HG03354 (cell line): ENCODE data around the gene PLEKHA6.
"Not testable (repeated sequence)": the region's sequence is repeated elsewhere in the genome, so short reads cannot be mapped to it uniquely, and the experiment has no call there.

Experiments used
- ATAC-seq: cut with Tn5 transposase; IDR thresholded peaks from one replicate; pipeline ENCODE4 v1.9.1; 2021; ENCODE audit warnings: mild to moderate bottlenecking; ENCODE audit not compliant: unreplicated experiment, poor library complexity, severe bottlenecking

PLEKHA6 gene

DNA sequence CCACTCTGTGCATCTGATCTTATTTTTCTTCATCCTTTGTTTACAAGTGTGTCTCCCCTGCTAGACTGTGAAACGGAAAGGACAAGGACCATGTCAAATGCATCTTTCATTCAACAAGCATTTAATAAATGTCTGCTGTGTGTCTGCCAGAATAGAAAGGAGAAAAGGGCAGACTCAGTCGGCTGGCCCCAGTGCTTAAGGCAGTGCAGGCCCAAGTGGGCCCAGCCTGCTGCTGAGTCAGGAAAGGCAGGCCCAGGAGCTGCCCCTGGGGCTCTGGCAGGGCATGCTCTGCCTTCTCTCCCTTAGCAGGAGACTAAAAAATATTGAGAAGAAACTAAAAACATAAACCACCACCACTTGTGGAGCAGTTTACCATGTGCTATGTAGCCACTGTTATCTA, 38.1 kb downstream of the PLEKHA6 start:
- ATAC-seq = no peak

DNA sequence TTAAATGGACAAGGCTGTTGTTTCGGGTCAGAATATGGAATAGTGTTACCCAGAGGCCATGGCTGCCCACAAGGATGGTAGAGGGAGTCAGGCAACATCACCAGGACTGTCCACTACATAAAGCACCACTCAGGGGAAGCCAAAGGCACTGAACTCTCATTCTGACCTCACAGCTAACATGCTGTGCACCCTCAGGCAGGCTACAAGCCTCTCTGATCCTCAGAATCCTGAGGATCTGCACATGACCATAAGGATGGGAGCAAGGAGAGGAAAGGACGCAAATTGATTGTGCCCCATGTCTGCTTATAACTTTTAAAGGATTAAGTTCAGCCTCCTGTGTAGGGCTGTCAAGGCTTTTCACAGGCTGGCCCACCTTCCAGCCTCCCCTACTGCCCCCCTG, 38.7 kb downstream of the PLEKHA6 start:
- ATAC-seq = no peak

DNA sequence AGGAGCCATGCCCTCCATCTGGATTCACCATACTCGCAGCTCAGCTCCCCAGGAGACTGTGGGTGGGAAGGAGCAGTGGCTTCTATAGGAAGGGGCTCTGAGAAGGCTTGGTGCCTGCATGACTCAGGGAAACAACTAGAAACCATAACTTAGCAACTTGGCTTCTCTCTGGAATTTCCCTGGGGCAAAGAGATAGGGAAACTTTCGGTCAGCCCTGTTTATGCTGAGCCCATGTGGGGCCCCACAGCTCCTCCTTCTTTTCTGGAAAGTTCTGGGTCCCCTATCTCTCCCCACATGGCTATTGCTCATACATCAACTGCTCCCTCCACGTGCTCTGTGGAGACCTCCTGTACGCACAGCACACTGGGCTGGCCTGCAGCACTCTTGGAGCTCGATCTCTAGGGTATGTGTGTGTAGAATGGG, 39.3 kb downstream of the PLEKHA6 start:
- no peak for ATAC-seq

DNA sequence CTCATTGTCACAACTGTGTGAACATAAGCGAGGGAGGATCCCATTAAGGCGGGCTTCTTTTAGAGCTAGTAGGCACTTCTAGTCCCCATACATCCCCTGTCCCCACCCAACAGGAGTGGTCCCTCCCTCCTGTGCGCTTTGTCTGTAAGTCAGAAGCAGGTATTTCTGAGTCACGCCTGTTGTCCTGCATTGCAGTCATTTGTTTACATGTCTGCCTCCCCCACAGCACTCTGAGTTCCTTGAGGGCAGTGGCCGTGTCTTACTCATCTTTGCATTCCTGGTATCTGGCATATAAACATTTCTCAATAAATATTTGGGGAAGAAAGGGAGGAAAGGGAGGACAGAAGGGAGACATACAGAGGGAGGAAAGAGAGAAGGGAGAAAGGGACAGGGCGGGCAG, 40.3 kb downstream of the PLEKHA6 start:
- no peak for ATAC-seq

DNA sequence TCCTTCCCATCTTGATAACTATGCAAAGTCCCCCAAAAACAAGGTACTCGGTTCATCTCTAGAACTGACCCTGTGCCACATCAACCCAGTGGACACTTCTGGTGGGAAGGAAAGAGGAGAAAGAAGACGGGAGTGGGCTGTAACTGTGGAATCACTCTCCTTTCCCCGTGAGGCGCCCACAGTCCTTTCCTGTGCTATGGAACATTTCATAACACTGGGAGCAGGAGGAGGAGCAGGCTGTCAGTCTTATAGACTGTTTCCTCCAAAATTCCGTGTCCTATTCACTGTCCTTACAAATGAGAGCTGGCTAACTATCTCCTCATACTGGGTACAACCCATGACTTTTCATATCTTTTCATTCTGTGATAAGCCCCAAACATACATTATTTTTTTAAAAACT, 40.7 kb downstream of the PLEKHA6 start:
- ATAC-seq = no peak

DNA sequence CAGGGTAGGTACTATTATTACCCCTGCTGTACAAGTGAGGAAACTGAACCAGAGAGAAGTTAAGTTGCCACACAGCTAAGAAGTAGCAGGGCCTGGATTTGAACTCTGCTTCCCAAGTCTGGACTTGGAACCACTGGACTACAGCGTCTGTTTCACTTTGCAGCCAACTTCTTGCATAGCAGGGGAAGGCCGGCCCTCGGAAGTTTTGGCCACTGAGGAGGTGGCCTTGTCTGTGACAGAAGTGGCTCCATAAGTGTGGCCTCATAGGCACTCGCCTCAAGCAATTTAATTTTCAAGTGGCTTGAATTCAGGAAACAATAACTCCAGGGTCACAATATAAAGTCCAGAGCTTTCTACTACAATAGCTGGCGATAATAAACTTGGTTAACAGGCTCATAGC, 41.4 kb downstream of the PLEKHA6 start:
- no peak for ATAC-seq

DNA sequence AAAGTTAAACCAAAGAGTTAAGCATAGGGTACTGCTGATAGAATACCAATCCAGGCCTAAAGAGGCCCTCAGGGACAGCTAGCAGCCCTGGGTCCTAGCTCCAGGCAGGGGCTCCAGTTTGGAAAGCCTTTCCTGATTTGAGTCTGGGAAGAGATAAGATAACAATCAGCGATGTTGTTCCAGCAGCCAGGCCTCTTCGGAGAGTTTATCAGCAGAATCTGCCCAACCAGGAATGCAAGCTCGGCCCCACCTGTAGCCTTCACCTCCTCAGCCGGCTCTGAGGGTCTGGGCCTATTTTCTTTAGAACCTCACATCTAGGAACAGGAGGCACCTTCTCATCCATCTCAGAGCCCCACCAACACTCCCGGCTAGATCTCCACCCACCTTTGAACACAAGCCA, 42.6 kb downstream of the PLEKHA6 start:
- no peak for ATAC-seq

DNA sequence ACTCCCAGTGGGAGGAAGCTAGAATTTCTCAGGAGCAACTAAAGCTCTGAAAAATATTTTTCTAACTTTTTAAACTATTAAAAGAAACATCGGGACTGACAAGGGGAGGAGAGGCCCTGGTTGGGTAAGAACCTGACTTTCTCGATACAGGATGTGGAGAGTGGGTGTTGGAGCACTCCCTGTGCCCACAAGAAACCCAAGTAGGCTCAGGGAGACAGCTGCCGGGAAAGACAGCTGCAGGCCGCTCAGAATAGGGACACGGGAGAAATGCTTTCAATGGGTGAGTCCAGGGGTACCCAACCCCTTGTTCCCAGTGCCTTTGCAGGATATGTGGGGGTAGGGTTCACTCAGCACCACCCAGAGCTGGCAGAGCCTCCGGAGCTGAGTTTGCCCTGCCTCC, 43.6 kb downstream of the PLEKHA6 start:
- ATAC-seq = no peak

DNA sequence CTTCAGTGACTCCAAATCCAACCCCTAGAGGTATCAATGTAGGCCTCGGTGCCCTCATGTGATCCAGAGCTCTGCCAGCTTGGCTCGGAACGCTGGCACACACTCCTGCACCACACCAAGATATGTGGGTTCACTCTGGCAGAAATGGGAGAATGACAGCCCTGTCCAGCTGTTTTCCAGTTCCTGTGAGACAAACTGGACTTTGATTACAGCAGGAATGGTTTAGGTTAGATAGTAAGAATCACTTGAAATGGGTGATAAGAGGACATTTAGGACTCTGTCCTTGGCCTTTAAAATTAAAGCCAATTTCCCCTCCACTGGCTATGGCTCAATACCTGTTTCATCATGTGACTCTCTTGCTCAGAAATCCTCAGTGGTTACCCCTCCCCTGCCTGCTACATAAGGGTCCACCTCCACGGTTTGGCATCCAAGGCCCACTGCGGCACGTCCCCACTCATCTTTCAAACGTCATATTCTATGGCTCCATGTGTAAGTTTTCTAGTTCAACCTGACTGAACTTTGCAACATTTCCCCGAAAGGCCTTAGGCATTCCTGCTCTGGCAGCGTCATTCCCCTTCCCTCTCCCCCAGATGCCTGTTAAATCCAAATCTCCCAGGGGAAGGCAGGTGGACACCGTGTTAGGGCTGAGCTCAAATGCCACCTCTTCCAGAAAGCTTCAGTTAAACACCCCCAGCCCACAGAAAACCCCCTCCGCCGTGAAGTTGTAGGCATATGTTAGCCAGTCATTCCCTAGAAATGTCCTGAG, 44.7 kb downstream of the PLEKHA6 start:
- ATAC-seq = no peak

DNA sequence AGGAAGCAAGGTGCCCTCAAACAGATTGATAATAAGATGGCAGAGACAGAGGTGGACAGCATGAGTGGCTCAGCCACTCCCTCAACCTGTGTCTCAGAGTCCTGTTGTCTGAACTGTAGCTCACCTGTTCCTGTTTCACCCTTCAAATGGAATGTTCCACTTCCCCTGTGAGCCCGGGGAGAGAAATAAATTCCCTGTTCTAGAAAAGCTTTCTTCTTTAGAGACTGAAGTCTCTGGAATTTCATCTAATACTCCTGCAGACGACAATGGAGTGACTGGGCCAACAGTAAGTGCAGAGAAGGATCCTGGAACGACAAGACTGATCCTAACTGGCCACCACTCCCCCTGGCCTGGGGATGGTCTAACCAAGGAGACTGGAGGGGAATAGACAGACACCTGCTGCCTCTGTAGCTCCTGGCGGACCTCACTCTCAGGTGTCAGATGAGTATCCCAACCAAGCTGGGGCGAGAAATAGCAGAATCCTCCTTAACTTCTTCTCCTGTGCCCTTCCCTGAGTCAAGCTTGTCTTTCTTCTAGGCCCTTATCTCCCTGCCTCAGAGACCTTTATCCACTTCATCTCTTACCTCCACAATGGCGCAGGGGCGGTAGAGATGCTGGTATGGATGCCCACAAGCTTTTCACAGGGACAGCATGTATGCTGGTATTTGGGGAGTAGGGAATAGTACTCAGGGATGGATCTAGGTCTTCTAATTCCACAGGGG, 45.4 kb downstream of the PLEKHA6 start:
- no peak for ATAC-seq

DNA sequence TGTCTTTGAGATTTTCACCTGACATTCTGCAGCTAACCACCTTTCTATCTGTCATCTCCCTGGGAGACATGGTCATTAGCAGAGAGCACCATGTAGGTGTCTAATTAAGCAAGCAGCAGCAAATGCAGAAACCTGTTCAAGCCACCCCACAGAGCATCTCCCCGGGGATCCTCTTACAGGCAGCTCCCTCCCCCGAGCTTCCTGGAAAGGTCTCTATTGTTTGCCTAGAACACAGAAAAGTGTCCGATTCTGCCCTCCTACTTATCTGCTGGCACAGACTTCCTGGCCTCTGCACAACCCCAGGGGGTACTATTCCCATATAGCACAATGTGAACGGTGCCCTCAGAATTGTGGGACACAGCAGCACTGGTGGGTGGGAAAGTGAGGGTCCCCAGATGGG, 46.1 kb downstream of the PLEKHA6 start:
- ATAC-seq = no peak

DNA sequence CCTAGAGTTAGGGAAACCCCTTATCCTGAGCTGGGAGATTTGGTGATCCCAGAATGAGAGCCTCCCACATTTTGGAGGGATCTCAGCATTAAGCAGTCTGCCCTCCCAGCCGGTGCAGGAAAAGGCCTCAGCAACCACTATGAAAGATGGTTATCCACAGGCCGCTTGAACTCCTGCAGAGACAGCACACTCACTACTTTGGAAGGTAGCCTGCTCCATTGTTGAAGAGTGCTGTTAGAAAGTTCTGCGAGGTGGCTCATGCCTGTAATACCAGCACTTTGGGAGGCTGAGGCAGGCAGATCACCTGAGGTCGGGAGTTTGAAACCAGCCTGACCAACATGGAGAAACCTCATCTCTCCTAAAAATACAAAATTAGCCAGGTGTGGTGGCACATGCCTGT, 48.8 kb downstream of the PLEKHA6 start:
- ATAC-seq = not testable (repeated sequence)

DNA sequence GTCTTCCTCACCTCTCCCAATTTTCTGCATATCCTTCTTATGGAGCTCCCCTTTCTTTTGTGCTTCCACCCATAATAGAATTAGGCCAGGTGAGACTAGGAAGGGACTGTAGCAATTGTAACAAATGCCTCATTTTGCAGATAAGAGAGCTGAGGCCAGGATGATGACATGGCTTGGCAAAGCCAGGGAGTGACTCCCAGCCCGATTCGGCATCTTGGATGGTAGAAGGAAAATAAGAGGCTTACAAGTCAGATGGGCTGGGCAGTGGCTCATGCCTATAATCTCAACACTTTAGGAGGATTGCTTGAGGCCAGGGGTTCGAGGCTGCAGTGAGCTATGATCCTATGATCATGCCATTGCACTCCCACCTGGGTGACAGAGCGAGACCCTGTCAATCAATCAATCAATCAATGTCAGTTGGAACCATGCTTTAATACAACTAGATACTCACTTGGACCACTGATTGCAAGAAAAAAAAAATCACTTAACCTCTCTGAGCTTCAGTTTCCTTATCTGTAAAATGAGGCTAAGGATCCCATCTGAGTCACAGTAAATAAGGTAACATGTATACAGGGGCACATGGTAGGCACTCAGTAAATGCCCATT, 51.6 kb downstream of the PLEKHA6 start:
- no peak for ATAC-seq

DNA sequence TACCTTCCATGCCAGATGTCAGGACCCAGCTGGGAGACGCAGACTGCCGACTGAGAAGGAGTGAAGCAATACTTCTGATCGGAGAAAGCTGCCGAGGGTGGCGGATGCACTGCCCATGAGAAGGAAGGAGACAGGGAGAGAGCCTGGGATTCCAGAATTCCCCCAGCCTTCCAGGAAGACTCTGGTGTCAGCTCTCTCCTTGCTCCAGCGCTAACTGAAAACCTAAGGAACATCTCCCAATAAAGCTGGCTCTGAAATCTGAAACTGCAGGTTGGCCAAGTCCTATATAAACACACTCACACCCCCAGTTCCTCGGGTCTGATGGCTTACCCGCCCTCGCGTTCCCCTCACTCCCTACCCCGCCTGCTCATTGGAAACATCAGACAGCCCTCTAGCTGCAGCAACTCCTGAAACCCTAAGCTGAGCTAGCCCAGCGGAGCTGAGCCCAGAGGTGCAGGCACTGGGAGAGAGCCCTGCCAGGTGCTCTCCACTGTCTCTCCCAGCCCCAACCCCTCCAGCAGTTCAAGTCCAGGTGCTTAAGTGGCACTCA, 52.3 kb downstream of the PLEKHA6 start:
- no peak for ATAC-seq

DNA sequence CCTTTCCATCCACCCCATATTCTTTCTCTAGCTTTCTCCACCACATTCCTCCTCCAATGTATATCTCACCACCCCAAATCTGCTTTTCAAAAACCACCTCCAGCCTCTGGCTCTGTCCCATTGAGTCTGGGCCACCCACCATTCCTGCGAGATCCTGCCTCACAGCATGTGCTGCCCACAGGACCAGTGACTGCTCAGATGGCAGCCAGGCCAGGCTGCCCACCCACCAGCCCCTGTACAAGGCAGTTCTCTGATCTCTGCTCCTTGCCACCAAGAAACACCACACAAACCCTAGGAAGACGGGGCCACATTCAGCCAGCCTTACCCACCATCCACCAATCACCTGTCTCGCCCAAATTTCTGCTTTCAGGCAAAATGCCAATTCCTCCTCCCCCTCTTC, 53.7 kb downstream of the PLEKHA6 start:
- no peak for ATAC-seq

DNA sequence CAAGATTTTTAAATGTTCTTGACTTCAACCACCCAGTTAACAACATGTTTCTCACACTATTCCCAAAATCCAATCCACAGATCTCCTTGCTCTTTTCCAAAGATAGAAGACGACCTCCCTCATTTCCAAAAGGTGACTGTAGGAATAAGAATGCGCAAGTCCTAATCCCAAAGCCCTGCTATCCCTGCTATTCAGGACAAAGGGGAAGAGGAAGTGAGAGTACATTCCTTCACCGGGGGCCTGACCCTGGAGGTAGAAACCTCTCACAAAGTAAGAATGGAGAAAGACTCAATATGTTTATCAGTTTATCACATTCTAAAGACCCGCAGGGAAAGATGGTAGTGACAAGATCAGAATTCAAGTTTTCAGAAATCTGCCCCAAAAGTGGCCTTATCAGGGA, 55.7 kb downstream of the PLEKHA6 start:
- ATAC-seq = no peak

DNA sequence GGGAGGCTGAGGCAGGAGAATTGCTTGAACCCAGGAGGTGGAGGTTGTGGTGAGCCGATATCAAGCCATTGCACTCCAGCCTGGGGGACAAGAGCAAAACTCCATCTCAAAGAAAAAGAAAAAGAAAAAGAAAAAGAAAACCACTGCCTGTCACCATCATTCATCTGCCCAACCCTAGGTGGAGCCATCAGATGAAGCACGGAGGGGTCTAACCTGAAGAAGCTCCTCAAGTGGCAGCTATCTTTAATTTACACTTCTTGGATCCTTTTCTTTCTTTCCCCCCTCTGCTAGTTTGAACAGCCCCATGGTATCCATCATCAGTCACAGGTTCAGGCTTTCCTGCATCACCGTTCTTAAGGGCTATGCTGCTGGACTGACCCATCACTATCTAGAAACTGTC, 57.0 kb downstream of the PLEKHA6 start:
- ATAC-seq = no peak

DNA sequence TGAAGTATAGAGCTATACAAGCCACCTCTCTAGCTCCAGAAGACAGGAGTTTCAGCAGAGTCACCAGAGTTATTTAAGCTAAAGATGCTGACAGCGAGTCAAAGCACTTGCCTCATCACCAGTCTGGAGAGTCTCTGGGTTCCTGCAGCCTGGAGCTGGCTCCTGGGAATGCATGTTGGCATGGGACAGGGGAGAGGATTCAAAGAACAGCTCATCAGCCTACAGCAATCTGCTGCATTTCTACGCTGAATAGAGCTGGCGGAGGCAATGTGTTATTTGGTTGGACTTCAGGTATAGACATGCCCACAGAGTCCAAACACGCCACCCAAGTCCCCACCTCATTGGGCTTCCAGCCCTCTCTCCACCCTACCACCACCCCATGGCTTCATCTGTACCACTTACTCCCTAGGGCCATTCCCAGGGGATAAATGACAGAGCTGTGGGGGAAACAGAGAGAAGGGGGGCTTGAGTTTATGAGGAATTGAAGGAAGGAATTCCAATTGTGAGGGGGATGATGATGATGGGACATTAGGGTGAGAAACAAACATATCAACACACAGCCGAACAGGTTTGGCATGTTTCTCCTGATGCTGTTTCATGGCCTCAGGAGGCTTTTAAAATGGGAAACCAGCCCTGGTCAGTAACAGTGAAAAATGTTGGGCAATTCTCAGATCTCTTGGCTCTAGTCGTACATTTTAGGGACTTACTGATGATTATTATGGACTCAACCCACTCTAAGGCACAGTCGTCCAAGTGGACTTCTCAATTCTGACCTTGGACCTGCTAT, 58.4 kb downstream of the PLEKHA6 start:
- ATAC-seq = no peak

DNA sequence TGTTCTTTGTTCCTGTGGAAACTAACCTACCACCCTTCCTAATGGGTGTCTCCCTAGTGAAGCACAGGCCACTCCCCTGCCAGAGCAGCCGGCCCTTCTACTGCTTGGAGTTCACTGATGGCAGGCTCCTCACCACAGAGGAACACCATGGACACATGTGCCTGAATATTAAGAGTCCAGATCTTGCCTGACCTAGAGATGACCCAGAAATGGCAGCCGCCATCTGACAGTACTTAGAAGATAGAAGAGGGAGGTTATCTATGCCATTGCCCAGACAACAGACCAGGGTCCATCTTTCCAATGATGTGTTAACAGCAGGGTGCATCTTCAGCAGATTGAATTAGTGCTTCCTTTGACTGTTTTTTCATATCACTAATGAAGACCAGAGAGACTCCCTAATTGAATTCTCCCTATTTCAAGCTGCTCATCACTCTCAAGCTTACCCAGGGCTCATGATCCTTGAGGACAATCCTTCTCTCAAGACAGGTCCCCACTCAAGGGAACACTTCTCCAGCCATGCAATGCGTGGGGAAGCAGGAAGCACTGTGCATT, 59.8 kb downstream of the PLEKHA6 start:
- ATAC-seq = no peak
